ENCODE measurements around the gene SPPL3. TPM values are rescaled to one million over a fixed set of nuclear protein-coding genes. Genes with fewer than 3 reads are reported as not detected.

Gene SPPL3
- total RNA-seq, 1 experiment from 2014 or later = 39.7 TPM

- ATAC-seq (no peak), DNase-seq (ENCODE audit: low read depth, low spot score) (no peak)
- CTCF ChIA-PET = no interaction called here
- Histone ChIP-seq H3K4me2 (ENCODE audit: low read length) (no peak overlapping the region), H3K9me3 (ENCODE audit: control insufficient read depth in 1 of 2, insufficient read depth in 1 of 2, low read depth in 1 of 2, low read length in 2 of 2) (no peaks in the 10 kb centered on the region), H3K9ac (ENCODE audit: low read length) (no peak overlapping the region), H3K27ac (ENCODE audit: low read depth, low read length) (no peak overlapping the region), H3K27me3 (ENCODE audit: insufficient read depth, low read length) (no peaks in the 10 kb centered on the region), H3K4me3 (replicated peaks in 1 of 2; ENCODE audit: low read depth in 1 of 2, low read length in 2 of 2) (no peak overlapping the region), H3K79me2 (ENCODE audit: insufficient read depth, low read length) (no peaks in the 10 kb centered on the region), H3K36me3 (ENCODE audit: control insufficient read depth in 1 of 2, insufficient read depth in 2 of 2, low read length in 2 of 2) (no peaks in the 10 kb centered on the region), H4K20me1 (ENCODE audit: insufficient read depth) (no peaks in the 10 kb centered on the region), H3K4me1 (ENCODE audit: control insufficient read depth in 1 of 2, insufficient read depth in 2 of 2, low read length in 2 of 2) (peaks cover under 1 to 17% of the 10 kb centered on the region in 2 experiments; a peak in 2 of 4 replicates), H2AFZ (ENCODE audit: low read depth, low read length, poor library complexity, severe bottlenecking) (no peak overlapping the region), H3K9me2 (ENCODE audit: insufficient read depth) (no peaks in the 10 kb centered on the region)
- intact Hi-C loops (cut with micrococcal nuclease) = no loop called here
- BruUV-seq (replicated peaks) = no TSS peak
- POLR2A ChIA-PET = no interaction called here
- no peak for TF ChIP-seq ELF1 (IDR thresholded peaks at IDR 0.05; ENCODE audit: borderline replicate concordance, low read depth)
- no peak for TF ChIP-seq RAD21 (IDR thresholded peaks at IDR 0.05; ENCODE audit: low read depth)
- no peak for TF ChIP-seq ATF3 (IDR thresholded peaks at IDR 0.05)
- TF ChIP-seq POLR2AphosphoS5 (IDR thresholded peaks at IDR 0.05; ENCODE audit: low read depth, low read length) = no peak
- no peak for TF ChIP-seq JUND (IDR thresholded peaks at IDR 0.05)
- TF ChIP-seq CEBPB (IDR thresholded peaks at IDR 0.05; ENCODE audit: low read depth) = no peak
- no peak for TF ChIP-seq MAX (IDR thresholded peaks at IDR 0.05)
- no peak for TF ChIP-seq POLR2A (IDR thresholded peaks at IDR 0.05; ENCODE audit: borderline replicate concordance, extremely low read depth, insufficient read depth, insufficient read length)
- no peak for TF ChIP-seq SRF (IDR thresholded peaks at IDR 0.05; ENCODE audit: low read depth)
- no peak for TF ChIP-seq ZBTB33 (IDR thresholded peaks at IDR 0.05; ENCODE audit: extremely low read depth, insufficient replicate concordance, low read length)
- TF ChIP-seq CTCF (IDR thresholded peaks at IDR 0.05 in 2 of 3, conservative IDR thresholded peaks at IDR 0.05 in 1 of 3; ENCODE audit: borderline replicate concordance in 1 of 3, insufficient read depth in 1 of 3, low read depth in 2 of 3, low read length in 2 of 3) = no peak
- TF ChIP-seq EGR1 (IDR thresholded peaks at IDR 0.05; ENCODE audit: low read depth) = no peak
- TF ChIP-seq FOSL1 (IDR thresholded peaks at IDR 0.05; ENCODE audit: low read depth) = no peak
- TF ChIP-seq SP1 (IDR thresholded peaks at IDR 0.05; ENCODE audit: low read depth) = no peak
- TF ChIP-seq ZNF274 (IDR thresholded peaks at IDR 0.05; ENCODE audit: low read depth, low read length) = no peak
- TF ChIP-seq SIN3A (IDR thresholded peaks at IDR 0.05; ENCODE audit: low read depth) = no peak
- no peak for TF ChIP-seq EZH2phosphoT487 (IDR thresholded peaks at IDR 0.05; ENCODE audit: borderline replicate concordance)
- RAD21 ChIA-PET (ENCODE audit: low non-redundant PET in 1 of 2, low total read pairs in 2 of 2, uncharacterized antibody in 2 of 2, unreplicated experiment in 2 of 2) = no interaction called here
Measured at GRCh38 chr12:120909633-120910298, 5.6 kb upstream of the SPPL3 start.

All from HCT116 (cell line).